H1 (cell line): ENCODE results near the gene BOLA1. TPM values are rescaled to one million over a fixed set of nuclear protein-coding genes. Genes with fewer than 3 reads are reported as not detected.

ENCODE experiments used
- CTCF ChIA-PET: fragments of 300-600 bp; sonication (Branson Sonifier 250); formaldehyde crosslinking; loops from one replicate; lab custom pipeline; 2021; ENCODE audit not compliant: partially characterized antibody; lab: Charles Lee
- POLR2A ChIA-PET: fragments of 300-600 bp; sonication (Branson Sonifier 250); formaldehyde crosslinking; loops from one replicate; lab custom pipeline; 2021; ENCODE audit warnings: inconsistent platforms; ENCODE audit not compliant: partially characterized antibody; lab: Charles Lee
- DNase-seq, 2 experiments: peaks; one replicate each; pipeline versions ENCODE4 v3.0.0 to v3.0.0-alpha.2; 2010 to 2022; ENCODE audit warnings: low spot score in 2 of 2, low read depth in 1 of 2, mixed read lengths in 1 of 2
- FAIRE-seq: peaks from 2 replicates; lab custom pipeline; 2011; peaks lifted over from hg19 to GRCh38; lab: Jason Lieb, UNC
- H2AFZ ChIP-seq: 2 replicates; pipeline ENCODE4 v1.8.1; 2012; ENCODE audit warnings: low read length, inconsistent platforms
- H2AK5ac ChIP-seq: 2 replicates; pipeline ENCODE4 v1.6.1; 2013; ENCODE audit warnings: low read depth, low read length
- H2BK120ac ChIP-seq: replicated peaks from 2 replicates; pipeline ENCODE3; 2013; ENCODE audit warnings: low read depth, low read length, inconsistent platforms
- H2BK12ac ChIP-seq: 2 replicates; pipeline ENCODE4 v1.6.1; 2013; ENCODE audit warnings: low read depth, low read length
- H2BK15ac ChIP-seq: 2 replicates; pipeline ENCODE4 v1.6.1; 2013; ENCODE audit warnings: low read length
- H2BK20ac ChIP-seq: 2 replicates; pipeline ENCODE4 v1.6.1; 2013; ENCODE audit warnings: low read length
- H2BK5ac ChIP-seq: 2 replicates; pipeline ENCODE4 v1.6.1; 2013; ENCODE audit warnings: low read depth, low read length
- H3K14ac ChIP-seq: 2 replicates; pipeline ENCODE4 v1.6.1; 2013; ENCODE audit warnings: inconsistent platforms; ENCODE audit not compliant: insufficient read length
- H3K18ac ChIP-seq: 2 replicates; pipeline ENCODE4 v1.6.1; 2013; ENCODE audit warnings: low read length; ENCODE audit errors: extremely low read depth
- H3K23ac ChIP-seq: 2 replicates; pipeline ENCODE4 v1.6.1; 2013; ENCODE audit warnings: inconsistent platforms; ENCODE audit not compliant: insufficient read length
- H3K23me2 ChIP-seq: 2 replicates; pipeline ENCODE4 v1.6.1; 2013; ENCODE audit warnings: low read depth, low read length
- H3K27ac ChIP-seq: 2 replicates; pipeline ENCODE4 v1.6.1; 2011; ENCODE audit warnings: low read depth, low read length, inconsistent platforms
- H3K27me3 ChIP-seq, 4 experiments: replicated peaks in 1 of 4; 1 replicate in 1 of 4; 2 replicates in 3 of 4; pipeline versions ENCODE4 v1.6.1 to v1.8.1; 2011 to 2013; ENCODE audit warnings: low read length in 3 of 4, mild to moderate bottlenecking in 3 of 4, inconsistent platforms in 2 of 4, mixed read lengths in 2 of 4, moderate library complexity in 1 of 4; ENCODE audit not compliant: control insufficient read depth in 3 of 4, insufficient read depth in 3 of 4; ENCODE audit errors: extremely low read depth in 1 of 4
- H3K36me3 ChIP-seq, 4 experiments: 2 replicates each; pipeline versions ENCODE4 v1.6.1 to v1.8.1; 2011 to 2013; ENCODE audit warnings: mild to moderate bottlenecking in 4 of 4, low read length in 3 of 4, moderate library complexity in 2 of 4, control low read depth in 1 of 4, inconsistent platforms in 1 of 4; ENCODE audit not compliant: insufficient read depth in 4 of 4, control insufficient read depth in 2 of 4
- H3K4ac ChIP-seq: replicated peaks from 2 replicates; pipeline ENCODE3; 2013; ENCODE audit warnings: low read length, low read depth, mixed read lengths, inconsistent platforms; ENCODE audit not compliant: insufficient read length
- H3K4me1 ChIP-seq, 4 experiments: replicated peaks in 1 of 4; 1 replicate in 1 of 4; 2 replicates in 3 of 4; pipeline versions ENCODE4 v1.6.1 to v1.8.1; 2011 to 2013; ENCODE audit warnings: low read length in 3 of 4, inconsistent platforms in 2 of 4, mixed read lengths in 1 of 4; ENCODE audit not compliant: insufficient read depth in 4 of 4, control insufficient read depth in 3 of 4
- H3K4me2 ChIP-seq, 2 experiments: 2 replicates each; pipeline versions ENCODE4 v1.6.1 to v1.8.1; 2011 to 2013; ENCODE audit warnings: low read depth in 2 of 2, low read length in 2 of 2, control low read depth in 1 of 2, inconsistent platforms in 1 of 2, mild to moderate bottlenecking in 1 of 2; ENCODE audit not compliant: insufficient read depth in 1 of 2
- H3K4me3 ChIP-seq, 4 experiments: fragments of 200-600, 300-600 bp in 1 of 4; sonication (generic), shearing (Covaris generic), sonication (Bioruptor Twin) in 1 of 4; 2 replicates each; pipeline versions ENCODE4 v1.5.1 to v1.8.1; 2011 to 2016; ENCODE audit warnings: low read length in 4 of 4, low read depth in 3 of 4, control low read depth in 2 of 4, inconsistent platforms in 2 of 4, mild to moderate bottlenecking in 2 of 4, mixed read lengths in 1 of 4, moderate library complexity in 1 of 4; ENCODE audit not compliant: insufficient read depth in 2 of 4; ENCODE audit errors: extremely low read depth in 1 of 4
- H3K56ac ChIP-seq: replicated peaks from 2 replicates; pipeline ENCODE3; 2013; ENCODE audit warnings: low read depth, mild to moderate bottlenecking, mixed read lengths, low read length, inconsistent platforms; ENCODE audit not compliant: insufficient read length
- H3K79me1 ChIP-seq: 2 replicates; pipeline ENCODE4 v1.6.1; 2013; ENCODE audit warnings: low read depth, low read length, control low read depth
- H3K79me2 ChIP-seq, 2 experiments: 2 replicates each; pipeline versions ENCODE4 v1.6.1 to v1.8.1; 2012 to 2013; ENCODE audit warnings: low read length in 2 of 2, mild to moderate bottlenecking in 2 of 2, inconsistent platforms in 1 of 2; ENCODE audit not compliant: insufficient read depth in 2 of 2, control insufficient read depth in 1 of 2
- H3K9ac ChIP-seq, 4 experiments: replicated peaks in 1 of 4; 1 replicate in 1 of 4; 2 replicates in 3 of 4; pipeline versions ENCODE4 v1.6.1 to v1.8.1; 2011 to 2013; ENCODE audit warnings: low read depth in 3 of 4, low read length in 3 of 4, control low read depth in 2 of 4, mild to moderate bottlenecking in 2 of 4, moderate library complexity in 2 of 4, inconsistent platforms in 1 of 4; ENCODE audit errors: extremely low read depth in 1 of 4
- H3K9me3 ChIP-seq, 2 experiments: 2 replicates each; pipeline versions ENCODE4 v1.6.1 to v1.8.1; 2012 to 2013; ENCODE audit warnings: mild to moderate bottlenecking in 2 of 2, moderate library complexity in 2 of 2, control low read depth in 1 of 2, inconsistent platforms in 1 of 2, low read depth in 1 of 2, low read length in 1 of 2, mixed read lengths in 1 of 2; ENCODE audit not compliant: insufficient read depth in 2 of 2
- H4K20me1 ChIP-seq, 2 experiments: replicated peaks in 1 of 2; 2 replicates each; pipeline versions ENCODE3 to v1.8.1; 2011 to 2013; ENCODE audit warnings: inconsistent platforms in 2 of 2, low read length in 2 of 2, mild to moderate bottlenecking in 1 of 2; ENCODE audit not compliant: insufficient read depth in 2 of 2, control insufficient read depth in 1 of 2
- H4K5ac ChIP-seq: 2 replicates; pipeline ENCODE4 v1.6.1; 2013; ENCODE audit warnings: low read length, low read depth, mixed read lengths, inconsistent platforms; ENCODE audit not compliant: insufficient read length
- H4K8ac ChIP-seq: 2 replicates; pipeline ENCODE4 v1.8.0; 2013; ENCODE audit warnings: mild to moderate bottlenecking, moderate library complexity, low read length, inconsistent platforms; ENCODE audit not compliant: insufficient read depth; ENCODE audit errors: extremely low read depth
- H4K91ac ChIP-seq: replicated peaks from 2 replicates; pipeline ENCODE3; 2013; ENCODE audit warnings: low read length, mixed read lengths, inconsistent platforms; ENCODE audit not compliant: insufficient read length
- RAD21 ChIP-seq, 2 experiments: IDR thresholded peaks in 1 of 2; conservative IDR thresholded peaks in 1 of 2; 2 replicates each; pipeline ENCODE4 v1.6.1; 2011; ENCODE audit warnings: low read depth in 2 of 2, low read length in 2 of 2, improper control_type of control experiment in 1 of 2, inconsistent platforms in 1 of 2, mild to moderate bottlenecking in 1 of 2, moderate library complexity in 1 of 2
- SP4 ChIP-seq: IDR thresholded peaks from 2 replicates; pipeline ENCODE4 v1.6.1; 2012; ENCODE audit warnings: low read length, inconsistent platforms
- WGBS, 2 experiments: shearing (Covaris generic) in 1 of 2; methylation state at CpG; one replicate each; pipeline versions ENCODE4 v1.1.6 to v1.1.7; 2013 to 2015; ENCODE audit warnings: low lambda C conversion rate in 2 of 2, mixed read lengths in 2 of 2, inconsistent platforms in 1 of 2, low coverage in 1 of 2, missing lambda C conversion rate in 1 of 2; ENCODE audit not compliant: insufficient replicate concordance in 2 of 2, insufficient coverage in 1 of 2, insufficient read length in 1 of 2; ENCODE audit errors: extremely low coverage in 1 of 2, missing lambda C conversion rate in 1 of 2; 5-methylcytosine and 5-hydroxymethylcytosine counted together
- polyA plus RNA-seq, 7 experiments: library from polyadenylated mRNA; depleted of rRNA in 3 of 7; stranded (reverse) in 5 of 7; unstranded in 2 of 7; fragments of >200 nt in 5 of 7; fragments of 200-250 nt in 2 of 7; gene quantifications; 1 replicate in 5 of 7; 2 replicates in 1 of 7; 4 replicates in 1 of 7; pipeline versions ENCODE4 v1.2.1 to v1.2.3, GENCODE V29; 2011 to 2013; ENCODE audit warnings: missing spikeins in 2 of 7, mixed read lengths in 2 of 7
- total RNA-seq: library from RNA; stranded (reverse); fragmentation: NEBNext Ultra II Directional; extraction: Animal tissue kit (Norgen Biotek cat#: 25700); gene quantifications from 2 replicates; pipeline ENCODE4 v1.2.1, GENCODE V29; 2021

Gene BOLA1
- total and polyA plus RNA-seq, 2 of the 8 experiments (the other 6 are each of a cell fraction or from before 2014, with no cell fraction given), result 8.1 to 15.4 TPM

DNA sequence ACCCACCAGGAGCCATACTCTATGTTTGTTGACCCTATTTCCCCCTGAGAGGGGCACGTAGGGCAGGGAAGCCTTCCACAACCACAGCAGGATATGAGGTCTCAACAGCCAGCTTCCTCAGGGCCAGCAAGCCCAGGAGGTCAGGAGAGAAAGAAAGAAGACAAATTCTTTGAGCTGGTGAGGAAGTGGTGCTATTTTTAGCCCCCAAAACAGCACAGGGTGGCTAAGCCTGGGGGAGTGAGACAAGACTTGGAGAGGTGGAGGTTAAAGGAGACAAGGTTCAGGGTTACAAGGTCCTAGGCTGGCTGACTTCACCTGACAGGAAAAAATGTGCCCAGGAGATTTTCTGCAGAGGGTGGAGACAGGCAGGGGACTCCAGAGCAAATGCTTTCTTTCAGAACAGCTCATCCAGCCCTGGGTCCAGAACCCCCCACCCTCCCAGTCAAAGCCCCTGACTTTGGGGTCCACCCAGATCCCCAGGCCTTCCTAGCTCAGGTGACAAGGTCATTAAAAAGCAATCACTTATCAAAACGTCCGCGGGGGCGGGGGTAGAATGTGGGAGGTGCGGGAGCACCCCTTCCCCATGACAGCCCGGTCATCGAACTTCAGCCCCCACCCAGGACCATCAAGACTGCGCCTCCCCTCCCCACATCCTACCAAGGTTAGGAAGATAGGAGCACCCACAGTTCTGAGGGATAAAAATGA is 17.0 kb downstream of the BOLA1 start:
- CTCF ChIA-PET, result interaction anchor here (0.6 to 1.8 kb wide), 8 partner anchors 13 to 253 kb away, joined by 3 to 10 read pairs (median 4); partner anchors contain the start of gene MTMR11
- peak overlapping the region; percentile 94 to 98 for H3K4me2 ChIP-seq
- H3K23me2 ChIP-seq, result peaks cover 10% of the 10 kb centered on the region; the same call in 1 of the 2 replicates
- H3K27ac ChIP-seq, result no peak overlapping the region
- no peak overlapping the region for H4K91ac ChIP-seq
- H2BK12ac ChIP-seq, result peak overlapping the region; percentile 60; the same call in 1 of the 2 replicates
- DNase-seq (no peak), FAIRE-seq (no peak)
- H3K4me1 ChIP-seq, result peaks cover 4 to 19% (median 11%) of the 10 kb centered on the region in 4 experiments
- H3K36me3 ChIP-seq, result peaks cover 1 to 16% (median 4%) of the 10 kb centered on the region in 4 experiments; a peak in 5 of 8 replicates
- H3K4me3 ChIP-seq, result peak overlapping the region; percentile 85 to 99 (median 92)
- H3K56ac ChIP-seq, result no peak overlapping the region
- H2BK15ac ChIP-seq, result no peak overlapping the region
- H3K79me2 ChIP-seq, result peaks cover 0 to 12% of the 10 kb centered on the region in 2 experiments; a peak in 2 of 4 replicates
- H2BK5ac ChIP-seq, result peak overlapping the region; percentile 52; the same call in 1 of the 2 replicates
- H3K9ac ChIP-seq, result peak overlapping the region in 1 of 4 experiments; percentile 57; a peak in 2 of 7 replicates
- POLR2A ChIA-PET, result interaction anchor here (0.7 to 3.8 kb wide), 9 partner anchors 9 to 29 kb away, joined by 4 to 30 read pairs (median 6); partner anchors contain the start of genes BOLA1 and MTMR11
- no peak for TF ChIP-seq SP4
- TF ChIP-seq RAD21 (IDR thresholded peaks at IDR 0.05 in 1 of 2, conservative IDR thresholded peaks at IDR 0.05 in 1 of 2; ENCODE audit: low read depth in 2 of 2, low read length in 2 of 2), result no peak
- H2BK120ac ChIP-seq, result no peak overlapping the region
- H3K18ac ChIP-seq, result no peak overlapping the region; the same call in 1 of the 2 replicates
- 16% methylated on average over 8 of the region's 9 CpGs; no CpG with 5 or more reads in 1 of the 2 experiments for WGBS, 2 experiments
- no peak overlapping the region for H2AFZ ChIP-seq
- H2AK5ac ChIP-seq, result no peak overlapping the region
- H3K23ac ChIP-seq, result no peak overlapping the region
- no peak overlapping the region for H4K8ac ChIP-seq
- no peak overlapping the region for H4K5ac ChIP-seq
- peaks cover 15% of the 10 kb centered on the region for H3K79me1 ChIP-seq
- H3K27me3 ChIP-seq, result no peaks in the 10 kb centered on the region
- 0 out of 2 replicates have a peak overlapping the region, but pooled peaks have one; percentile 21 for H2BK20ac ChIP-seq
- H3K9me3 ChIP-seq, result no peaks in the 10 kb centered on the region
- H4K20me1 ChIP-seq, result peaks cover 0 to 2% of the 10 kb centered on the region in 2 experiments
- no peak overlapping the region for H3K14ac ChIP-seq
- H3K4ac ChIP-seq, result peak overlapping the region; percentile 16
